Stimulated activated naive CD8-positive, alpha-beta T cell treated with anti-CD3 and anti-CD28 coated beads, Interleukin-15, Interleukin-2, amounts not matched to agents 100 U/mL and 50 U/mL, for 24 hours (primary cell): Measurements from ENCODE around the gene HNRNPH2.
A peak's percentile ranks its signal among the peaks of the same experiment; 100 is the strongest.

Source experiments
- ATAC-seq: fragments of 150-1000 bp; cut with Tn5 transposase; one replicate; pipeline ENCODE4 v1.10.0; 2021
- DNase-seq: peaks from one replicate; pipeline ENCODE4 v3.0.0; 2021

The HNRNPH2 gene

DNA sequence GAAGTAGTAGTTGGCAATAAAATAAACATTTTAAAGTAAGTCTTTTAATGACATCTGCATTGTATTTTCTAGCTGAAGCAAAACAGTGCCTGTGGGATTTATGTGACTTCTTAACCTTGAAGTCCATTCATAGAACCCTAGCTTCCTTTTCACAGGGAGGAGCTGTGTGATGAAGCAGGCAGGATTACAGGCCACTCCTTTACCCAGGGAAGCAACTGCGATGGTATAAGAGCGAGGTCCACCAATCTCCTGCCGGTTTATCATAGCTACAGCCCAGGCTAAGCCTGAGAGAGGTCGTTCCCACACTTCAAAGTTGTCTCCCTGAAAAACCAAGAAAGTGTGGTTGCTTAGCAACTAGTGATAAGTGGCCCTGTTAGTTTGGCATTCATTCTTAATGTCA lies 10.2 kb upstream of the HNRNPH2 start:
- ATAC-seq = no peak
- no peak for DNase-seq

DNA sequence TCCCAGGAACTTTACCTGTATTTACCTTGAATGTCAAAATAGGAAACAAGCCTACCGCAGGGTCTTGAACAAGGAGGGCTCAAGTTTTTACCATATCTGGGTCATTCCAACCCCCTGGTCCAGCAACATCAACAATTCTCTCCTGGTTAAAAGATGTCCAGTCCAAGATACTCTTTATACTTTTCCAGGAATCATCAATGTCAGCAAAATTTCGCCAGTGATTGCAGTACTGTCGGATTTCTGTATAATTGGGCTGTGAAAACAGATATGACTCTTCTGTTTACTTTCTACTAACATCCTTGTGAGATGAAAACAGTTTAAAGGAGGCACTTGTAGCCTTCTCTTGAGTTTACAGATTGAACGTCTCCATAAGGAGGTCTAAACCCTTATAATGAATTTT lies 9.3 kb upstream of the HNRNPH2 start:
- ATAC-seq (no peak), DNase-seq (no peak)

DNA sequence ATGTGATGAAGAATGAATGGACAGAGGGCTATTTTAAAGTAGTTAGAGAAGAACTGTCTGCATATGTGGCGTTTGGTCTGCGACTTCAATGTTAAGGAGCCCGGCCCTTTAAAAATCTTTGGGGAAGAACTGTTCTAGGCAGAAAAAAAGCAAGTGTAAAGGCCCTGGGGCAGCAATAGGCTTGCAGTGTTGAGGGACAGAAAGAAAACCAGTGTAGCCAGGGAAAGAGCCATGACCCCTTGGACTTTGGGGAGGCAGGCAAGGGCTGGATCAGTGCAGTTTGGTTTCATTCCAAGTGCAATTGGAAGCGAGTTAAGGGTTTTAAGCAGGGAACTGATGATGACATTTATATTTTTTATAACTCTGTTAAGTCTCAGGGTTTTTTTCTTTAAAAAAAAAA lies 8.2 kb upstream of the HNRNPH2 start:
- ATAC-seq (no peak), DNase-seq (no peak)

DNA sequence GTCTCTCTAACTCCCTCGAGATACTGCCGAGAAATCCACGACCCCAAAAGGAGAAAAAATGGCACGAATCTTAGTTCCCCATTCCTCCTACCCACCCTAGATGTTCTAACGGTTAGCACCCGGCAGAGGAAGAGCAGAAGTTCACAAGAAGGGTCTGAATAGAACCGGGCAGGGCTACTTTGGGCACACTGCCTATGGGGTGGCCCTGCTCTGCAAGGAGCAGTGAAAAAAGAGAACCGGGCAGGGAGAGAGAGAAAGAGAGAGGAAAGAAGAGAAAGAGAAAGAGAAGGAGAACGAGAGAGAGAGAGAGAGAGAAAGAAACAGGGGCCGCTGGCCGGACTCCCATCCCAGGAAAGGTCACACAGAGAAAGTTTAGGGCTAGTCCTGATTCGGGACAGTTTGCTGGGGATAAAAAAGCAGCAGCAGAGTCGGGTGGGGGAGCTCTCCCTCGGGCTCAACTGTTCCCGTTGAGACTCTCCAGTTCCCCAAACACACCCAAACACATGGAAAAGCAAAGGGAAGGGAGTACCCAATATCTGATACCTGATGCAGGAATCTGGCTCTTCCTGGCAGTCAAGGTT lies 765 bp upstream of the HNRNPH2 start:
- ATAC-seq = no peak
- DNase-seq = no peak

DNA sequence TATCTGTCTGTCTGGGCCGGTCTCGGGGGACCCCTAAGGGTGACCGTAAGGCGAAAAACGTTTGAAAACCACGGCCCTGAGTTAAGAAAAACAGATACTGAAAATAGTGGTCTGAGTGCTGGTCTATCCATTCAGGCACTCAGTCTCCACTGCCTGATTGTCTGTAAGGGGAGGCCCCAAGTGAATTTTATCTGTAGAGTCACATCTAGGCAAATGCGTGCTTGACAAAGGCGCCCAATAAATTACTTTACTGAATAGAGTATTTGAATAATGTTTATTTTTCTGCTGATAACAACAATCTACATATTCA lies 465 bp downstream of the HNRNPH2 start:
- ATAC-seq (no peak), DNase-seq (no peak)

DNA sequence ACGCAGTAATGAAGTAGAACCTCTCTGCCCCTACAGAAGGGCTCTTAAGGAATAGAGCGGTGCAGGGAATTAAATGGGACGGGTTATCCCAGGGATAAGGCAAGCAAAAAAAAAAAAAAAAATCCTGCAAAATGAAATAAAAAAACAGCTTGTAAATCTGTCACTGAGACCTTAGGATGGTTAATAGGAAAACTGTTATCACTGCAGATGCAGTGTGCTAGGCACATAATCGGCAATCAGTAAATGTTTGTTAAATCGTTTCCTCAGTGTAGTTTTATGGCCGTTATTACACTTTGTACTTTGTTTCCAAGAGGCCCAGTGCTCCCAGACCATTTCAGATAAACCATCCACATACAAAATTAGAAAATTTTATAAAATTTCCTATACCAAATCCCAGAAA lies 1.0 kb downstream of the HNRNPH2 start:
- DNase-seq = no peak
- no peak for ATAC-seq

DNA sequence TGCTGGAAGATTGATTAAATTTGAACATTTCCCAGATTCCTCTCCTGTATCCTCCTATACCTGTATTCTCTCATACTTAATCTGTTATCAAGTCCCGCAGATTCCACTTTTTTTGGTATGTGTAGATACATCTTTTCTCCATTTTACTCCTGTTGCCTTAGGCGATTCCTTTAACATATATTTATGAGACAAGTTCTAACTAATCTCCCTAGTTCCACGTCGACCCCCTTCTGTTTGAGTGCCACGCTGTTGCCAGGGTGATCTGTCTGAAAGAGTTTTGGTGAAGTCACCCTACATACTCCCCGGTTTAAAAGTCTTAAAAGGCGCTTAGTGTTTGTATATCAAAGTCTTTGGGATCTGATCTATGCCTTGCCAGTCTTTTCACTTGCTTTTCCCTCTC lies 2.4 kb downstream of the HNRNPH2 start:
- DNase-seq = no peak
- no peak for ATAC-seq

DNA sequence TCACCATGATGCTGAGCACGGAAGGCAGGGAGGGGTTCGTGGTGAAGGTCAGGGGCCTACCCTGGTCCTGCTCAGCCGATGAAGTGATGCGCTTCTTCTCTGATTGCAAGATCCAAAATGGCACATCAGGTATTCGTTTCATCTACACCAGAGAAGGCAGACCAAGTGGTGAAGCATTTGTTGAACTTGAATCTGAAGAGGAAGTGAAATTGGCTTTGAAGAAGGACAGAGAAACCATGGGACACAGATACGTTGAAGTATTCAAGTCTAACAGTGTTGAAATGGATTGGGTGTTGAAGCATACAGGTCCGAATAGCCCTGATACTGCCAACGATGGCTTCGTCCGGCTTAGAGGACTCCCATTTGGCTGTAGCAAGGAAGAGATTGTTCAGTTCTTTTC lies 4.0 kb downstream of the HNRNPH2 start:
- ATAC-seq (no peak), DNase-seq (no peak)

DNA sequence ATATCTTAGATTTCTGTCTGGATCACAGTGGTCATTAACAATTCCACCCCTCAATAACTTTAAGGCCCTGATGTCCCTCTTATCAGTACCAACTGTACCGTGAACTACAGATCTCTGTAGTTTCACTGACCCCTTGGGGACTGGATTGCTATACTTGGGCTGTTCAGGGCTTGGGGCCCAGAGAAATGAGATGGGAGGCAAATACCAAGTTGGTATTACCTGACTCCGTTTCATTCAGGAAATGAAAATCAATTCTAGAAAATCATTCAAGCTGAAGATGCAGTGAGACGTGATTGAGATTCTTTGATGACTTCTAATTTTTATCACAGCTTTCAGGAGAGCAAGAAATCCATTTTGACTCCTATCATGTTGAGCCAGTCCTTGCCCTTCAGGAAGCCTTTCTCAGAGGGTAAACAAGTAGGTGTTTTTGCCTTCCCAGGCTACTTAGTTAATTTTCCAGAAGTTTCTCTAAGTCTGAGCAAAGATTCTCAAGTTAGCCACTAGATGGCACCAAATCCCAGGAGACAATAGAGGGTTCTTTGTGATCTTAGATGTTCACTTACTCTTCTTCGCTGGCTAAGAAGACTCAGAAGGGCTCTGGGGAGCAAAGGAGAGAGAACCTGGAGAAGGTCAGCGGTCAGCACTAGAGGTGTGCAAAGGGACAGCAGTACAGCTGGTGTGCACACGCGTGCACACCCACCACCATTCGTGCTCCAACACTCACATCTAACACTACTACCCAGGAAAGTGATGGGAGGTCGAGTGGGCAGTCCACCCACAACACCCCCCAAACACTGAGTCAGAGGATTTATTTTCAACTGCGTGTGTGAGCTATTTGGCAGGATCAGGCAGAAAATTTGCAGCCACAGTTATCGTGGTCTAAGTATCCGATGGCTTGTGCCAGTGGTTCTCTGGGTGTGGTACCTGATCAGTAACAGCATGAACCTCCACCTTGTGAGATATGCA lies 7.4 kb downstream of the HNRNPH2 start:
- ATAC-seq (peak; percentile 71), DNase-seq (no peak)

DNA sequence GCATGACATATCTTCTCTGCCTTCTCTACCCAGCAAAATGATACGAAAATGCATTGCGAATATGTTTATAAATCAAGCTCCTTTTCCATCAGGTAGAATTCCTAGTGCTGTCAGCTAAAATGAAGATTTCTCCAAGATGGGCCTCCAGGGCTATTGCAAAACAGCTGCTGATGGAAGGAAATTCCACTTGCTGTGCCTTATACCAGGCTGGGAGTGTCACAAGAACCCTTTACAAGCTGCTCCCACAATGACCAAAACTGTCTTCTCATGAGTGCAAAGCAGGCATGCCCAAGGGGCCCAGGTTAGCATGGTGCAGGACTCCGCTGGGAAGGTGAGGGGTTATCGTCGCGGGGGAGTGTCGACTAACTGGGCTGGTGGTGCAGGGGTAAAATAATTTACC lies 8.7 kb downstream of the HNRNPH2 start:
- DNase-seq (no peak), ATAC-seq (no peak)

DNA sequence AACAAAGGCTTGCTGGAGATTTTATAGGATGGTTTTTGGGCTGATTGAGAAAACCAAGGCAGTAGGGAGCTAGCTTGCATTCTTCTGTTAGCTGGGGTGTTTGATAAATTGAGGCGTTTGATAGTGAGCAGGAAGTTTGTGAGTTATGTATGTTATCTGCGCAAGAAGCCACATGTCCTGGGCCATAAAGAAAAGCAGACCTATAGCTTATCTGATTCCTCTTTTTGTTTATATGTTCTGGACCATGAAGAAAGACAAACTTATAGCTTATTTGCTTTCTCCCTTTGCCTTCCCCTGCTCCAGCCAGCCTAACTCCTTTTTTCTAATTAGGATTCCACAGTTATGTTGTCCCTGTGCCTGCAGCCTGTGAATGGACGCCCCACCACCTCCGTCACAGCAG lies 9.2 kb downstream of the HNRNPH2 start:
- no peak for ATAC-seq
- DNase-seq = no peak

DNA sequence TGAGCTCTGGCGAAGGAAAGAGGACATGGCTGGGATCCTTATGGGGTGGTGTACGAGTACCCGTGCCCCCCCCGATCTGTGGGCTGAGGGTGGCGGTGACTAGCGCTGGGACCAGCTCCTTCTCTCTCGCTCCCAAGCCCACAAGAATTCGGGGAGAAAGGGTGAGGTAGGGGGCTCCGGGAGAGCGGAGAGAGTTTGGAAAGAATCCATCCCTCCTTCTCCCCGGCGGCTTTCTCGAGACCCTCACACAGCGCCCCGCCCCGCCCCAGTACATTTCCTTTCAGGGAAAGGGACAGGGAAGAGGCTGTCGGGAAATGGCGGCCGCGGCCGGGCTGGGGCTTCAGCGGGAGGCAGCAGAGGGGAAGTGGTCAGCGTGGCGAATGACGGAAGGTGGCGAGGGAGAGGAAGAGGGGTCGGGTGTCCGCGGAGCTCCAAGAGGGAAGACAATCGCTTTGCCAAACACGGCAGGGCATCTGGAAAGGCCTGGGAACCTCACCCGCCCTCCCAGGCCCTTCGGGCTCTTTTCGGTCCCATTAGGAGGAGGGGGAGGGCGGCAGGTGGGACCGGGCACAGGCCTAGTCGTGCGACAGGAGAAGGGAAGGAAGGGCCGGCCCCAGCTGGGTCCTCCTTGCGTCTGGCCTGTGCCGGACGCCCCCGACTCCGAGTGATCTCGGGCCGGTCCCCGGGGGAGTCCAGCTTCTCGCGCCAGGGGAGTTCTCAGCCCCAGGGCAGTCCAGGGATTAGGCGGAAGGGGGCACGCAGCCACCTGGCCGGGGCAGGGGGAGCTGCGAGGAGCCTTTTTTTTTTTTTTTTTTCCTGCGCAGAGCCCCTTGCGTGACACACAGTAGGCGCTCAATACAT lies 10.2 kb downstream of the HNRNPH2 start:
- ATAC-seq (peak; percentile 48), DNase-seq (peak; percentile 58)

DNA sequence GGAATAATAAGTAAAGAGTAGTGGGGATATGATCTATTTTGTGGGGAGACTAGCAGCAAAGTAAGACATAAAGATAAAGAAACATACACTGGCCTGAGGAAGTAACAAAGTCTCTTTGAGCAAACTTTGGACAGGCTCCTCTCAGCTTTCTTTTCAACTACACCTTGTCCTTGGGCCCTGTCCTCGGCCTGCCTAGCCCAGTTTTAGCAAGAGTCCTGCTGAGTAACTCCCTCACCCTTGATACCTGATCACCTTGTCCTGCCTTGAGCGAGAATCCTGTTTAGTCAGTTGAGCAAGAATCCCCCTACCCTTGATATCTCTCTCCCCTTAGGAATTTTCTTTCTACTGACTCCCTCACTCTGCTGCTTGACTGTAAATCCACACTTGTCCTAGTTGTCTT lies 11.5 kb downstream of the HNRNPH2 start:
- no peak for ATAC-seq

DNA sequence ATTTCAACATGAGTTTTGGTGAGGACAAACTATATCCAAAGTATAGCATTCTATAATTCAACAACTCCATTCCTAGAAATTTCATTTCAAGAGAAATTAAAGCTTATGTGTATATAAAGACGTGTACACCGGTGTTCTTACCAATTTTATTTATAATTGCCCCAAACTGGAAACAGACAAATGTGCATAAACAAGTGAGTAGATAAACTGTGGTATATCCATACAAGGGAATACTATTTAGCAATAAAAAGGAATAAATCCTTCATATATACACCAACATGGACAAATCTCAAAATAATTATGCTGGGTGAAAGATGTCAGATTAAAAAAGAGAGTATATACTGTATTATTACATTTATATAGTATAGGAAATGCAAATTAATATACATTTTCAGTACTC lies 19.9 kb downstream of the HNRNPH2 start:
- DNase-seq (no peak), ATAC-seq (no peak)

More for the DNA sequence above, 11.5 kb downstream of the HNRNPH2 start:
- no peak for DNase-seq

DNA sequence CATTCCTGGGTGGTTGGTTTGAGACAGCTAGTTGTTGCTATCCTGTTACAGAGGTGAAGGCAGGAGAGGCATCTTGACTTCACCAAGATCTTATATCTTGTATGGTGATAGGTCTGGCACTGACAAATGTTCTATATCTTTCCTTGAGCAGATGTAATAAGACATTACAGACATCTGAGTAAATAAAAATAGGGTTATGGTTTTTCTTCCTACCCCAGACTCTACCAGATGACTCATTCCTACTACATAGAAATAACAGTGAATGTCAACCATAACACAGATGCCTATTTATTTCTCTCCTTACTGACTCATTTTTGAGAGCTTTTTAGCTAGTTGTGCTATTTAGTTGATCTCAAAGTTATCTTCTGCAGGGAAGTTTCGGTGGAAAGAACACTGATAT lies 21.9 kb downstream of the HNRNPH2 start:
- ATAC-seq = peak; percentile 66
- no peak for DNase-seq

DNA sequence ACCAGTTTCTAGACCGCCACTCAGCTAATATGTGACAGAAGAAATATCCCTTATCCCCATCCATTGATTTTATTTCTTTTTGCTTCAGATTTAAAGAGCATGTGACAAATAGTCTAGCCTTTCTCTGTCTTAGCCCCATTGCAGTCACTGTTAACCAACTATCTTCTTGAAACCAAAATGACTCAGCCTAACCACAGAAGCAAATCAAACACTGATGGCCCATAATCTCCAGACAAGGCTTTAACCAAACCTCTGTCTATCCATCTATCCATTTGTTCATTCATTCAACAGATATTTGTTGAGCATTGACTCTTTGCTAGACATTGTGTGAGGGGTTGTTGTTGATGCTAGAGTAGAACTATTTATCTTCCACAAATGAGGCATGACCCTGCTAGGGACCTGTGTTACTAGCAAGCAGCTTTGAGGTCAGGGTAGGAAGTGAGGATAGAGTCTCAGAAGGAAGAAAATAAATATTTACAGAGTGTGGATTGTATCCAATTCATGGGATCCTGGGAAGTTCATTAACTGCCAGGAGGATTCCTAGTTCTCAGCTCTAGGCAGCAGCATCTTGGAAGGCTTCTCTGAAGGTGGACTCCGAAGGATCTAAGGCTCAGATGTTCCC lies 22.5 kb downstream of the HNRNPH2 start:
- ATAC-seq (peak; percentile 96), DNase-seq (no peak)

DNA sequence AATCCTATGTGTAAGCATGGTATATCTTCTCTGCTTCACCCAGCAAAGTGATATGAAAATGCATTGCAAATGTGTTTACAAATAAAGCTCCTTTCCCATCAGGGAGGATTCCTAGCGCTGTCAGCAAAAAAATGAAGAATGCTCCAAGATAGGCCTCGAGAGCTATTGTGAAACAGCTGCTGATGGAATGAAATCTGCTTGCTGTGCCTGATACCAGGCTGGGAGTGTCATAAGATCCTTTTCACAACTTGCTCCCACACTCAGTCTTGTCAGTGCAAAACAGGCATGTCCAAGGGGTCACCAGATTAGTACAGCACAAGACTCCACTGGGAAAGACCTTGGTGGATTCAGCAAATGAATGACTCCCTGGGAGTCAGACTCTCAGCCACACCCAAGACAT lies 34.1 kb downstream of the HNRNPH2 start:
- DNase-seq (no peak), ATAC-seq (no peak)

DNA sequence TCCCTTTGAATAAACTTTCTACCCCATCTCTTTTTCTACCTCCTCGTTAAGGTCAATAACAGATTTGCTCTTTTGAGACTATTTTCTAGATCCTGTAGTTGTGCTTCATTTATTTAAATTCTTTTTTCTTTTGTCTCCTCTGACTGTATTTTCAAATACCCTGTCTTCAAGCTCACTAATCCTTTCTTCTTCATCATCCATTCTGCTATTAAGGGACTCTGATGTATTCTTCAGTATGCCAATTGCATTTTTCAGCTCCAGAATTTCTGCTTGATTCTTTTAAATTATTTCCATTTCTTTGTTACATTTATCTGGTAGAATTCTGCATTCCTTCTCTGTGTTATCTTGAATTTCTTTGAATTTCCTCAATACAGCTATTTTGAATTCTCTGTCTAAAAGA lies 41.3 kb downstream of the HNRNPH2 start:
- DNase-seq (no peak), ATAC-seq (no peak)

DNA sequence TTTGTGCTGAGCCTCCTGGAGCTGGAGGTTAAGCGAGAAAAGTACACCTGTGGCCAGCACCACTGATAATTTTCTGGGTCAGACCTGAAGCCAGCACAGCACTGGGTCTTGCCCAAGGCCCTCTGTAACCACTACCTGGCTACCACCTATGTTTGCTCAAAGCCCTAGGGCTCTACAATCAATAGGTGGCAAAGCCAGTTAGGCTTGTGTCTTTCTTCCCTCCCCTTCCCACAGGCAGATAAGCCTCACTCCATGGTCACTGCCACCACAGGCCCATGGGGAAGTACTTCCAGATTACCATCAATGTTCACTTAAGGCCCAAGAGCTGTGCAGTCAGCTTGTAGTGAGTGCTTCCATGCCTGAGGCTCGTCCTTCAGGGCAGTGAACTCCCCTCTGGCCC lies 42.1 kb downstream of the HNRNPH2 start:
- ATAC-seq (no peak), DNase-seq (no peak)

DNA sequence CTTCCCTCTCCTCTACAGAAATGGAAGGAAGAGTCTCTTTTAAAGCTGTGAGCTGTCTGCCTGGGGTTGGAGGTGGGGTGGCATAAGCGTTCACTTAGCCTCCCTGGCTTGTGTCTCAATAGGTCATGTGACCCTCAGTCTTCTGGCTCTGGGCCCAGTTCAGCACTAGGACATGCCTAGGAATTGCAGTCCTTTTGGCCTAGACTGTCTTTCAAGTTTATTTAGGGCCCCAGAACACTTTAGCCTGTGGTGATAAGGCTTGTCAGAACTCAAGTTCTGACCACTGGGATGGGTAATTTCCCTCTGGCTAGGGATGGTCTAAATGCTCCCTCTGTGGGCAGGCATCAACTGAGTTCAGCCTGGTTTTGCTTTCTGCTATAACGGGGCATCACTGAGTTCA lies 42.9 kb downstream of the HNRNPH2 start:
- ATAC-seq = no peak

DNA sequence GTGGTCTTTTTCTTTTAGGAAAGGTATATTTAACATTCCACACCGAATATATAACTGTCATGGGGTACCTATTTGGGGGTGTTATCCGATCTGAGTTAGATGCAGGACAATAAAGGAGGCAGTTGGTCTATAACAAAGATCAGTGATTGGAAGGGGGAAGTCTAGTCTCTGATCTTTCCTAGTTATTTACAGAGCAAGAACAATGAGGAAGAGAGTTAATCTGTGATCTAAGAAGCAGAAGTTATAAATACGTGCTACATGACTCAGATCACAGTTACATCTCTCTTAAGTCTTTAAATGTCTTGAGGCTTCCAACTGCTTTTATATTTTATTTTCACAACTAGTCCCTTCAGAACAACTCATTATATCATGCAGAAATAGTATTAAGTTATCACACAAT lies 44.0 kb downstream of the HNRNPH2 start:
- ATAC-seq (no peak), DNase-seq (no peak)

More for the DNA sequence above, 42.9 kb downstream of the HNRNPH2 start:
- DNase-seq = no peak

DNA sequence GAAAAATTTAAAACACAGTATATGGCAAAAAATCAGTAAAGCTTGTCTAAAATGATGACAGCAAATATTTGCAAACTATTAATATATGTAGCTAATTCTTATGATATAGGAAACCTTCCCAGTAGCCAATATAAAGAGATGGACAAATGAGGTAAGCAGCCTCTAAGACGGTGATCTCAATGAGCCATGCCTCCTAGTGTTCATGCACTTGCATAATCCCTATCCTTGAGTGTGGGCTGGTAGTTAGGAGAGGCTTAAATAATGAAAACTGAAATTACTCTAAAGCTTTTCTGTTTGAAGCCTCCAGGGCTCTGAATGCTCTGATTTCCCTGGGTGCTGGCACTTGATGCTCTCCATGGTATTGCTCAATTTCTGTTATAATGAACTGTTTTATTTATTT lies 52.6 kb downstream of the HNRNPH2 start:
- ATAC-seq (no peak), DNase-seq (no peak)

DNA sequence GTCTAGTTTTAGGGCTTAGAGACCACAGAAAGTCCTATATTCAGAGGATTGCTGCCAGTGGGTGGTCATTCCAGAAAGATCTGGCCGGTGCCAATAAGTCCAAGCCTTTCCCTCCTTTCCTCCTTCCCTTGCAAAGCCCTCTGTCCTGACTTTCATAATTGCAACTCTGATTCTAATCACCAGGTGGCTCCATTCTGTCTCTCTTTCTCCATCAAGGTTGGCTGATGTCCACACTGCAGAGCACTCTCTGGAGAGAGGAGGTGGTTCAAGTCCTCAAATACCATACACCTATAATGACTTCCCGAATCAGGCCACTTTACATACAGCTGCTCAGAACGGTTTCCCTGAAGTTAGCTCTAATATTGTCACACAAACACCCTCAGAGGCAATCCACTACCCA lies 54.9 kb downstream of the HNRNPH2 start:
- ATAC-seq = no peak
- DNase-seq = no peak
